Pancreas (tissue), 10 donors: ENCODE measurements around the gene PSORS1C1. TPM values are rescaled to one million over a fixed set of nuclear protein-coding genes. Genes with fewer than 3 reads are reported as not detected.

Experiments
- ATAC-seq, 4 donors: fragments of 200-7000 bp; cut with Tn5 transposase; one replicate each; pipeline versions ENCODE4 v1.8.0 to v1.9.1; 2020; ENCODE audit warnings: mild to moderate bottlenecking in 4 of 4, moderate library complexity in 4 of 4
- DNase-seq, 6 donors: peaks; one replicate each; pipeline ENCODE4 v3.0.0-alpha.2; 2020
- FAIRE-seq: peaks from 2 replicates; lab custom pipeline; 2012; peaks lifted over from hg19 to GRCh38; lab: Jason Lieb, UNC
- H3K27ac ChIP-seq, 4 donors: fragments of 200-600 bp; sonication (generic); 1 replicate in 3 of 4; 2 replicates in 1 of 4; pipeline versions ENCODE4 v1.5.0 to v1.8.0; 2020
- H3K27me3 ChIP-seq, 4 donors: fragments of 200-600 bp; one replicate each; pipeline ENCODE4 v1.8.0; 2021
- H3K36me3 ChIP-seq, 3 donors: fragments of 200-600 bp; sonication (generic) in 1 of 3; one replicate each; pipeline versions ENCODE4 v1.5.0 to v1.8.0; 2020 to 2021
- H3K4me1 ChIP-seq, 3 donors: fragments of 200-600 bp; one replicate each; pipeline ENCODE4 v1.8.0; 2021
- H3K4me3 ChIP-seq, 4 donors: fragments of 200-600 bp; sonication (generic) in 2 of 4; one replicate each; pipeline versions ENCODE4 v1.5.0 to v1.8.0; 2020 to 2021
- H3K9me3 ChIP-seq, 4 donors: fragments of 200-600 bp; one replicate each; pipeline ENCODE4 v1.8.0; 2021
- CTCF ChIP-seq, 4 donors: fragments of 200-600 bp; sonication (generic) in 3 of 4; IDR thresholded peaks; one replicate each; pipeline versions ENCODE4 v1.5.0 to v1.8.0; 2021; ENCODE audit warnings: antibody characterized with exemption in 4 of 4
- WGBS, 2 donors: extraction: QIAGEN DNeasy Blood & Tissue Kit; methylation state at CpG; one replicate each; pipeline ENCODE4 v1.1.7; 2013; 5-methylcytosine and 5-hydroxymethylcytosine counted together
- intact Hi-C, 3 donors: fragments of 100-400 bp; cut with DNase I; formaldehyde crosslinking; loops; one replicate each; pipeline versions ENCODE4 v1.11.1 to v1.14.2; 2022
- polyA plus RNA-seq, 2 donors: library from polyadenylated mRNA; stranded (reverse); fragments of 200-250 nt; gene quantifications; one replicate each; pipeline ENCODE4 v1.2.3, GENCODE V29; 2013
- total RNA-seq, 6 donors: library from RNA; stranded (reverse); fragmentation: NEBNext Ultra II Directional in 4 of 6; extraction: Animal tissue kit (Norgen Biotek cat#: 25700) in 4 of 6; gene quantifications; one replicate each; pipeline versions ENCODE4 v1.2.1 to v1.2.4, GENCODE V29; 2021 to 2023
- donor health status: healthy with polysubstance abuse.
- donor health status: DM: no; HTN: no; CAD: no; lungs with moderate emphysema.
- donor health status: DM: no; HTN: no; CAD: no.
- donor health status: control.
- donor health status: control.
- donor health status: Bipolar disorder and iron deficiency.
- donor health status: DM: yes; HTN: yes; CAD: no.
- donor health status: DM: no; HTN: no; CAD: no.
- donor health status: DM: no; HTN: no; CAD: no.
- donor health status: DM: yes; HTN: yes; CAD: no.

The PSORS1C1 gene
- total and polyA plus RNA-seq, 8 donors: 0.06 to 1.9 (median 0.49) TPM

GRCh38 chr6:31070711-31071197 is 43.8 kb upstream of the PSORS1C1 start:
- intact Hi-C loops: loop anchor here in 1 of 3 donors (10.0 kb wide), 1 partner anchor 156 kb away; the partner anchor contains the start of gene VARS2
- DNase-seq: peak in 3 of 6 donors; percentile 31 to 51 (median 33)
- Histone ChIP-seq H3K9me3 (no peaks in the 10 kb centered on the region), H3K36me3 (no peaks in the 10 kb centered on the region), H3K4me3 (no peak overlapping the region), H3K4me1 (no peaks in the 10 kb centered on the region), H3K27ac (no peak overlapping the region), H3K27me3 (no peaks in the 10 kb centered on the region)
- peak in 2 of 4 donors; percentile 20 to 28 for TF ChIP-seq CTCF (IDR thresholded peaks at IDR 0.05)
- no peak for FAIRE-seq
- peak; percentile 58 to 89 (median 86) for ATAC-seq
- 25 to 38% methylated on average over 6 of the region's 6 CpGs for WGBS, 2 donors

- no peaks in the 10 kb centered on the region for H3K4me1 ChIP-seq
- WGBS, 2 donors: 60 to 75% methylated on average over 4 of the region's 4 CpGs
- no peak overlapping the region for H3K4me3 ChIP-seq
- TF ChIP-seq CTCF (IDR thresholded peaks at IDR 0.05): no peak
- no peak overlapping the region for H3K27ac ChIP-seq
- FAIRE-seq: no peak
- no peak for ATAC-seq
- no peak for DNase-seq
- no peaks in the 10 kb centered on the region for H3K27me3 ChIP-seq
- no peaks in the 10 kb centered on the region for H3K36me3 ChIP-seq
- intact Hi-C loops: loop anchor here in 1 of 3 donors (10.0 kb wide), 1 partner anchor 160 kb away; the partner anchor contains the start of gene VARS2
- no peaks in the 10 kb centered on the region for H3K9me3 ChIP-seq
Observed at GRCh38 chr6:31074401-31074800, 40.2 kb upstream of the PSORS1C1 start.

- no peaks in the 10 kb centered on the region for H3K9me3 ChIP-seq
- intact Hi-C loops: loop anchor here in 2 of 3 donors (5.0 to 10.0 kb wide), 2 partner anchors 161 to 243 kb away; partner anchors contain the start of gene VARS2 (in 1 of the 2)
- no peak overlapping the region for H3K4me3 ChIP-seq
- H3K36me3 ChIP-seq: no peaks in the 10 kb centered on the region
- no peak for TF ChIP-seq CTCF (IDR thresholded peaks at IDR 0.05)
- WGBS, 2 donors: 79 to 91% methylated on average over 1 of the region's 1 CpG
- FAIRE-seq (no peak), ATAC-seq (no peak), DNase-seq (no peak)
- H3K4me1 ChIP-seq: no peaks in the 10 kb centered on the region
- H3K27me3 ChIP-seq: no peaks in the 10 kb centered on the region
- no peak overlapping the region for H3K27ac ChIP-seq
Observed at GRCh38 chr6:31075528-31075927, 39.1 kb upstream of the PSORS1C1 start.

- DNase-seq: no peak
- no peaks in the 10 kb centered on the region for H3K27me3 ChIP-seq
- no peaks in the 10 kb centered on the region for H3K4me1 ChIP-seq
- H3K36me3 ChIP-seq: no peaks in the 10 kb centered on the region
- TF ChIP-seq CTCF (IDR thresholded peaks at IDR 0.05): no peak
- intact Hi-C loops: loop anchor here in 2 of 3 donors (5.0 to 10.0 kb wide), 2 partner anchors 162 to 244 kb away; partner anchors contain the start of gene VARS2 (in 1 of the 2)
- no peak overlapping the region for H3K27ac ChIP-seq
- FAIRE-seq: no peak
- H3K9me3 ChIP-seq: no peaks in the 10 kb centered on the region
- H3K4me3 ChIP-seq: no peak overlapping the region
- WGBS, 2 donors: 81 to 92% methylated on average over 4 of the region's 4 CpGs
- ATAC-seq: no peak
Observed at GRCh38 chr6:31076611-31077010, 38.0 kb upstream of the PSORS1C1 start.

- H3K36me3 ChIP-seq: no peaks in the 10 kb centered on the region
- 21 to 23% methylated on average over 22 of the region's 22 CpGs for WGBS, 2 donors
- no peaks in the 10 kb centered on the region for H3K27me3 ChIP-seq
- DNase-seq (peak; percentile 39 to 75 (median 58)), FAIRE-seq (no peak), ATAC-seq (peak; percentile 71 to 96 (median 92))
- intact Hi-C loops: loop anchor here (5.0 to 10.0 kb wide), 5 partner anchors 155 to 255 kb away; partner anchors contain the start of gene VARS2 (in 1 of the 3)
- no peaks in the 10 kb centered on the region for H3K4me1 ChIP-seq
- H3K9me3 ChIP-seq: no peaks in the 10 kb centered on the region
- no peak overlapping the region for H3K27ac ChIP-seq
- no peak overlapping the region for H3K4me3 ChIP-seq
- TF ChIP-seq CTCF (IDR thresholded peaks at IDR 0.05): peak; percentile 29 to 72 (median 60)
Observed at GRCh38 chr6:31079656-31080261, 34.8 kb upstream of the PSORS1C1 start.
